H9 (cell line): ENCODE measurements around the gene TXLNG. TPM values are rescaled to one million over a fixed set of nuclear protein-coding genes. Genes with fewer than 3 reads are reported as not detected.

Experiments used
- DNase-seq: peaks from one replicate; pipeline ENCODE4 v3.0.0-alpha.2; 2017
- H2AFZ ChIP-seq: one replicate; pipeline ENCODE4 v1.6.1; 2013; ENCODE audit warnings: mild to moderate bottlenecking, low read length, control low read depth, moderate library complexity
- H2AK5ac ChIP-seq: 2 replicates; pipeline ENCODE4 v1.6.1; 2013; ENCODE audit warnings: low read length, control low read depth, mixed read lengths; ENCODE audit not compliant: insufficient read length
- H2BK120ac ChIP-seq: one replicate; pipeline ENCODE4 v1.6.1; 2013; ENCODE audit warnings: low read depth, mild to moderate bottlenecking, low read length, control low read depth, inconsistent platforms; ENCODE audit not compliant: poor library complexity, severe bottlenecking
- H2BK12ac ChIP-seq: 2 replicates; pipeline ENCODE4 v1.6.1; 2013; ENCODE audit warnings: low read length, control low read depth, mixed read lengths, low read depth; ENCODE audit not compliant: insufficient read length
- H2BK15ac ChIP-seq: 2 replicates; pipeline ENCODE4 v1.6.1; 2013; ENCODE audit warnings: low read depth, low read length, control low read depth
- H2BK20ac ChIP-seq: one replicate; pipeline ENCODE4 v1.6.1; 2013; ENCODE audit warnings: low read depth, mild to moderate bottlenecking, low read length, control low read depth, inconsistent platforms; ENCODE audit not compliant: poor library complexity, severe bottlenecking
- H2BK5ac ChIP-seq: 2 replicates; pipeline ENCODE4 v1.6.1; 2013; ENCODE audit warnings: low read length, control low read depth, mixed read lengths; ENCODE audit not compliant: insufficient read length
- H3K14ac ChIP-seq: 2 replicates; pipeline ENCODE4 v1.6.1; 2013; ENCODE audit warnings: low read length, control low read depth; ENCODE audit not compliant: insufficient read depth
- H3K18ac ChIP-seq: 2 replicates; pipeline ENCODE4 v1.6.1; 2013; ENCODE audit warnings: low read depth, mild to moderate bottlenecking, mixed read lengths, low read length, control low read depth; ENCODE audit not compliant: insufficient read length
- H3K23ac ChIP-seq: 2 replicates; pipeline ENCODE4 v1.6.1; 2013; ENCODE audit warnings: low read length, control low read depth, mixed read lengths, low read depth; ENCODE audit not compliant: insufficient read length
- H3K23me2 ChIP-seq: 2 replicates; pipeline ENCODE4 v1.6.1; 2013; ENCODE audit warnings: low read depth, mild to moderate bottlenecking, mixed read lengths, low read length, control low read depth; ENCODE audit not compliant: insufficient read length, poor library complexity, severe bottlenecking
- H3K27ac ChIP-seq: 2 replicates; pipeline ENCODE4 v1.5.1; 2013; ENCODE audit warnings: low read length, control low read depth, mixed read lengths, low read depth; ENCODE audit not compliant: insufficient read length
- H3K27me3 ChIP-seq: 2 replicates; pipeline ENCODE4 v1.6.1; 2013; ENCODE audit warnings: low read length, control low read depth, inconsistent platforms; ENCODE audit not compliant: insufficient read depth
- H3K4ac ChIP-seq: 2 replicates; pipeline ENCODE4 v1.6.1; 2013; ENCODE audit warnings: low read depth, mild to moderate bottlenecking, control low read depth, inconsistent platforms, low read length, moderate library complexity
- H3K4me1 ChIP-seq: 2 replicates; pipeline ENCODE4 v1.6.1; 2013; ENCODE audit warnings: low read length, control low read depth, inconsistent platforms; ENCODE audit not compliant: insufficient read depth
- H3K4me2 ChIP-seq: 2 replicates; pipeline ENCODE4 v1.6.1; 2013; ENCODE audit warnings: low read length, control low read depth, mixed read lengths; ENCODE audit not compliant: insufficient read length, insufficient read depth
- H3K56ac ChIP-seq: 2 replicates; pipeline ENCODE4 v1.6.1; 2013; ENCODE audit warnings: low read depth, mild to moderate bottlenecking, mixed read lengths, low read length, control low read depth; ENCODE audit not compliant: insufficient read length
- H3K79me1 ChIP-seq: 2 replicates; pipeline ENCODE4 v1.6.1; 2013; ENCODE audit warnings: low read depth, mild to moderate bottlenecking, moderate library complexity, low read length, control low read depth, inconsistent platforms; ENCODE audit not compliant: insufficient read depth, poor library complexity, severe bottlenecking
- H3K79me2 ChIP-seq: 2 replicates; pipeline ENCODE4 v1.6.1; 2013; ENCODE audit warnings: low read length, control low read depth, inconsistent platforms; ENCODE audit not compliant: insufficient read depth
- H3K9ac ChIP-seq: 2 replicates; pipeline ENCODE4 v1.6.1; 2013; ENCODE audit warnings: low read length, control low read depth, mixed read lengths; ENCODE audit not compliant: insufficient read length; ENCODE audit errors: extremely low read depth
- H3K9me3 ChIP-seq: one replicate; pipeline ENCODE4 v1.6.1; 2013; ENCODE audit warnings: low read depth, low read length, inconsistent platforms; ENCODE audit not compliant: control insufficient read depth
- H3T11ph ChIP-seq: one replicate; pipeline ENCODE4 v1.6.1; 2013; ENCODE audit warnings: mild to moderate bottlenecking, low read length, control low read depth, inconsistent platforms
- H4K20me1 ChIP-seq: one replicate; pipeline ENCODE4 v1.6.1; 2013; ENCODE audit not compliant: control insufficient read depth, insufficient read length, insufficient read depth
- H4K5ac ChIP-seq: 2 replicates; pipeline ENCODE4 v1.6.1; 2013; ENCODE audit warnings: low read depth, mild to moderate bottlenecking, mixed read lengths, low read length, control low read depth; ENCODE audit not compliant: insufficient read length
- H4K8ac ChIP-seq: replicated peaks from 2 replicates; pipeline ENCODE4 v1.6.1; 2013; ENCODE audit warnings: low read length, control low read depth, mixed read lengths, low read depth; ENCODE audit not compliant: insufficient read length
- H4K91ac ChIP-seq: 2 replicates; pipeline ENCODE4 v1.6.1; 2013; ENCODE audit warnings: low read depth, mild to moderate bottlenecking, moderate library complexity, mixed read lengths, low read length, control low read depth; ENCODE audit not compliant: insufficient read length
- H3K27ac Mint-ChIP-seq, 3 experiments: 2 replicates in 2 of 3; 3 replicates in 1 of 3; pipeline ENCODE4 v1.8.0; 2020 to 2021; ENCODE audit warnings: mixed read lengths in 3 of 3, mild to moderate bottlenecking in 1 of 3, moderate library complexity in 1 of 3
- H3K27me3 Mint-ChIP-seq: 2 replicates; pipeline ENCODE4 v1.8.0; 2021; ENCODE audit warnings: low read depth, mild to moderate bottlenecking, moderate library complexity, mixed read lengths
- H3K36me3 Mint-ChIP-seq, 3 experiments: 2 replicates in 2 of 3; 3 replicates in 1 of 3; pipeline ENCODE4 v1.8.0; 2020 to 2021; ENCODE audit warnings: low read depth in 3 of 3, mixed read lengths in 3 of 3; ENCODE audit not compliant: insufficient read depth in 1 of 3
- H3K4me1 Mint-ChIP-seq, 2 experiments: 2 replicates each; pipeline ENCODE4 v1.8.0; 2020; ENCODE audit warnings: mixed read lengths in 2 of 2
- H3K4me3 Mint-ChIP-seq, 2 experiments: 2 replicates in 1 of 2; 3 replicates in 1 of 2; pipeline ENCODE4 v1.8.0; 2020 to 2021; ENCODE audit warnings: mild to moderate bottlenecking in 2 of 2, mixed read lengths in 2 of 2, moderate library complexity in 1 of 2
- H3K9me3 Mint-ChIP-seq, 2 experiments: 2 replicates in 1 of 2; 3 replicates in 1 of 2; pipeline ENCODE4 v1.8.0; 2020; ENCODE audit warnings: mild to moderate bottlenecking in 2 of 2, mixed read lengths in 2 of 2, moderate library complexity in 1 of 2
- WGBS: extraction: QIAGEN DNeasy Blood & Tissue Kit; methylation state at CpG from one replicate; pipeline ENCODE4 v1.1.7; 2013; ENCODE audit warnings: missing lambda C conversion rate, low lambda C conversion rate, mixed read lengths; ENCODE audit not compliant: insufficient read length; ENCODE audit errors: extremely low coverage; 5-methylcytosine and 5-hydroxymethylcytosine counted together
- total RNA-seq: library from RNA; stranded (reverse); gene quantifications from 2 replicates; pipeline ENCODE4 v1.2.1, GENCODE V29; 2021
- TF ChIP-seq, protein P1 (sequence below): fragments of 200-600 bp; sonication (generic); conservative IDR thresholded peaks from 3 replicates; pipeline ENCODE4 v1.8.0; 2021; ENCODE audit warnings: antibody characterized with exemption, mild to moderate bottlenecking

TXLNG gene
- total RNA-seq, 1 experiment from 2014 or later, result 90.7 TPM

DNA sequence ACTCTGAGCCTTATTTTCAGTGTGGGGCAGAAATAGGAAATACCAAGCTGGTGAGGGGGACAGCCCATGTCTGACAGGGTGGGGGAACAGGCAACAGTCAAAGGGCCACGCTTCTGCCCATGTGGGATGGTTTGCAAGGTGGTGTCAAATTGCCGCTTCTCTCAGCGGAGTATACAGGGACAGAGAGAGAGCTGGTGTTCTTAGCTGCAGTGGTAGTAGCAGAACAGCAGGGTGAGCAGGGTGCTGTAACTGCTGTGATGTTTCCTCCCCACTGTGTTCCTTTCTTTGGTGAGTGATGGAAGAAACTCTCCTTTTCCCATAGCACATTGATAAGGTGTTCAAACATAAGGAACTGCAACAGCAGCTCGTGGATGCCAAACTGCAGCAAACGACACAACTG is 46.0 kb downstream of the TXLNG start:
- no peak overlapping the region for H3K27ac ChIP-seq
- no peak overlapping the region for H3K14ac ChIP-seq
- H3K4me2 ChIP-seq, result no peak overlapping the region
- no peak overlapping the region for H2AFZ ChIP-seq
- H2BK12ac ChIP-seq, result no peak overlapping the region
- Mint-ChIP-seq H3K27ac (peak overlapping the region in 2 of 3 experiments; percentile 44 to 74; a peak in 5 of 7 replicates), H3K4me1 (peaks cover 18 to 26% of the 10 kb centered on the region in 2 experiments), H3K4me3 (no peak overlapping the region), H3K27me3 (no peaks in the 10 kb centered on the region), H3K9me3 (no peaks in the 10 kb centered on the region), H3K36me3 (peaks cover 51 to 88% (median 75%) of the 10 kb centered on the region in 3 experiments)
- H3T11ph ChIP-seq, result no peak overlapping the region
- H4K20me1 ChIP-seq, result no peaks in the 10 kb centered on the region
- no peak overlapping the region for H2BK5ac ChIP-seq
- no peaks in the 10 kb centered on the region for H3K23me2 ChIP-seq
- no peak overlapping the region for H2BK15ac ChIP-seq
- no peaks in the 10 kb centered on the region for H3K9me3 ChIP-seq
- H3K23ac ChIP-seq, result no peak overlapping the region
- TF ChIP-seq, protein P1, sequence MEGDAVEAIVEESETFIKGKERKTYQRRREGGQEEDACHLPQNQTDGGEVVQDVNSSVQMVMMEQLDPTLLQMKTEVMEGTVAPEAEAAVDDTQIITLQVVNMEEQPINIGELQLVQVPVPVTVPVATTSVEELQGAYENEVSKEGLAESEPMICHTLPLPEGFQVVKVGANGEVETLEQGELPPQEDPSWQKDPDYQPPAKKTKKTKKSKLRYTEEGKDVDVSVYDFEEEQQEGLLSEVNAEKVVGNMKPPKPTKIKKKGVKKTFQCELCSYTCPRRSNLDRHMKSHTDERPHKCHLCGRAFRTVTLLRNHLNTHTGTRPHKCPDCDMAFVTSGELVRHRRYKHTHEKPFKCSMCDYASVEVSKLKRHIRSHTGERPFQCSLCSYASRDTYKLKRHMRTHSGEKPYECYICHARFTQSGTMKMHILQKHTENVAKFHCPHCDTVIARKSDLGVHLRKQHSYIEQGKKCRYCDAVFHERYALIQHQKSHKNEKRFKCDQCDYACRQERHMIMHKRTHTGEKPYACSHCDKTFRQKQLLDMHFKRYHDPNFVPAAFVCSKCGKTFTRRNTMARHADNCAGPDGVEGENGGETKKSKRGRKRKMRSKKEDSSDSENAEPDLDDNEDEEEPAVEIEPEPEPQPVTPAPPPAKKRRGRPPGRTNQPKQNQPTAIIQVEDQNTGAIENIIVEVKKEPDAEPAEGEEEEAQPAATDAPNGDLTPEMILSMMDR, result no peak
- H3K79me1 ChIP-seq, result no peaks in the 10 kb centered on the region
- H3K56ac ChIP-seq, result no peak overlapping the region
- no peak overlapping the region for H2BK120ac ChIP-seq
- no peaks in the 10 kb centered on the region for H3K79me2 ChIP-seq
- no peak overlapping the region for H2AK5ac ChIP-seq
- no peak for DNase-seq
- H3K9ac ChIP-seq, result no peak overlapping the region
- H3K27me3 ChIP-seq, result no peaks in the 10 kb centered on the region
- H3K18ac ChIP-seq, result no peak overlapping the region
- H4K8ac ChIP-seq, result no peak overlapping the region
- H2BK20ac ChIP-seq, result no peak overlapping the region
- no peak overlapping the region for H4K91ac ChIP-seq
- no peak overlapping the region for H4K5ac ChIP-seq
- WGBS, result no CpG with 5 or more reads among the region's 5 CpGs
- H3K4ac ChIP-seq, result no peak overlapping the region
- H3K4me1 ChIP-seq, result peaks cover 3% of the 10 kb centered on the region; the same call in 1 of the 2 replicates
